Activated naive CD4-positive, alpha-beta T cell (primary cell): ENCODE data around the gene ATP13A5.

Experiments used
- DNase-seq, 4 experiments: peaks; one replicate each; lab custom pipeline; 2025; lab: John Stamatoyannopoulos, UW

ATP13A5 gene, protein sequence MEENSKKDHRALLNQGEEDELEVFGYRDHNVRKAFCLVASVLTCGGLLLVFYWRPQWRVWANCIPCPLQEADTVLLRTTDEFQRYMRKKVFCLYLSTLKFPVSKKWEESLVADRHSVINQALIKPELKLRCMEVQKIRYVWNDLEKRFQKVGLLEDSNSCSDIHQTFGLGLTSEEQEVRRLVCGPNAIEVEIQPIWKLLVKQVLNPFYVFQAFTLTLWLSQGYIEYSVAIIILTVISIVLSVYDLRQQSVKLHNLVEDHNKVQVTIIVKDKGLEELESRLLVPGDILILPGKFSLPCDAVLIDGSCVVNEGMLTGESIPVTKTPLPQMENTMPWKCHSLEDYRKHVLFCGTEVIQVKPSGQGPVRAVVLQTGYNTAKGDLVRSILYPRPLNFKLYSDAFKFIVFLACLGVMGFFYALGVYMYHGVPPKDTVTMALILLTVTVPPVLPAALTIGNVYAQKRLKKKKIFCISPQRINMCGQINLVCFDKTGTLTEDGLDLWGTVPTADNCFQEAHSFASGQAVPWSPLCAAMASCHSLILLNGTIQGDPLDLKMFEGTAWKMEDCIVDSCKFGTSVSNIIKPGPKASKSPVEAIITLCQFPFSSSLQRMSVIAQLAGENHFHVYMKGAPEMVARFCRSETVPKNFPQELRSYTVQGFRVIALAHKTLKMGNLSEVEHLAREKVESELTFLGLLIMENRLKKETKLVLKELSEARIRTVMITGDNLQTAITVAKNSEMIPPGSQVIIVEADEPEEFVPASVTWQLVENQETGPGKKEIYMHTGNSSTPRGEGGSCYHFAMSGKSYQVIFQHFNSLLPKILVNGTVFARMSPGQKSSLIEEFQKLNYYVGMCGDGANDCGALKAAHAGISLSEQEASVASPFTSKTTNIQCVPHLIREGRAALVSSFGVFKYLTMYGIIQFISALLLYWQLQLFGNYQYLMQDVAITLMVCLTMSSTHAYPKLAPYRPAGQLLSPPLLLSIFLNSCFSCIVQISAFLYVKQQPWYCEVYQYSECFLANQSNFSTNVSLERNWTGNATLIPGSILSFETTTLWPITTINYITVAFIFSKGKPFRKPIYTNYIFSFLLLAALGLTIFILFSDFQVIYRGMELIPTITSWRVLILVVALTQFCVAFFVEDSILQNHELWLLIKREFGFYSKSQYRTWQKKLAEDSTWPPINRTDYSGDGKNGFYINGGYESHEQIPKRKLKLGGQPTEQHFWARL

DNA sequence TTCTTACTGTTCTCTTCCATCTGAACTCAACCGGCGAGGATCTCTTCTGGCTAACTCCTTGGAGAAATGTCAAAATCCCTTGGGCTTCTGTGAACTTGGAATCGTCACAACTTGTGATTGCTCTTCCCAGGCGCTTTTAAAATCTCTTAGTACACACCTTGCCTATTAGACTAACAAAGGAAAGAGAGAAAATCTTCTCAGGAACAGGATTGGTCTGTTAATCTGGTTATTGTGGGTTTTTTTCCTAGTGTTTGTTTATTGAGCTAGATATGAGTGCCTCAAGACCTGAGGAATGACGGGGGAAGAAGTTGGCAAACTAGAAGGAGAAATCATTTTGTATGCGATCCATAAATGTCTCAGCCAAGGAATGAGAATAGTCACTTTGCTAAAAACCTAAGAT is at the start of gene ATP13A5:
TSS of gene ATP13A5 (minus strand) at position 48 of the 400 bp plus-strand sequence. CDS start at position 20, 28 bp downstream.
- no peak for DNase-seq

DNA sequence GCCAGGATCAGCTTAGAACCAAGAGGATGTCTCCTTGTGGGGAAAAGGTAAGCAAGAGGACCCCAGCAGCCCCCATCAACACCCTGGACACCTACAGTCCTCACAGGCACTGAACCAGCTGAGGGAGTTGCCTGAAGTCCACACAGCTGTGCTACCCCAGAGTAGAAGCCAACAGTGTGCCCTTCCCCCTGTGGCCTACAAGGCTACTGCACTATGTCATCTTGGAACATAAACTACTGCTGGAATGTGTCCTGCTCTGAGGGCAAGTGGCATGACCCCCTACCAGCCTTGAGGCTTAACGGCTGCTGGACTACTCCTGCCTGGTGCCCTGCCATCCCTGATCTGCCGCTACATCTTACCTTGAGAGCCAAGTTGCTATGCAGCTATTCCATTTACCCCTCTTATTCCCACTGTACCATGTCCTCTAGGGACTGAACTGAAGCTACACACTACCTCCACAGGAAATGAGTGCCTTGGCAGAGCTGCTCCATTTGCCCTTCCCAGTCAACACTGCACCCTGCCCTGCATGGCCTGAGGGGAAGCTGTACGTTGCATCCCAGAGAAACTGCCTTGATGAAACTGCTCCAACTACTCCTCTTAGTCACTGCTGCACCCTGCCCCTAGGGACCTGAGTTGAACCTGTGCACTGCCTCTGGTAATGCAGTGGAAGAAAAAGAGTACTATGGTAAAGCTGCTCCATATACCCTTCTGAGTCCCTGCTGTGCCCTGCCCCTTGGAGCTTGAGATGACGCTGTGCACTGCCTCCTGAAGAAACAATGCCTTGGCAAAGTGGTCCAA is 40.2 kb upstream of the ATP13A5 start:
- no peak for DNase-seq

DNA sequence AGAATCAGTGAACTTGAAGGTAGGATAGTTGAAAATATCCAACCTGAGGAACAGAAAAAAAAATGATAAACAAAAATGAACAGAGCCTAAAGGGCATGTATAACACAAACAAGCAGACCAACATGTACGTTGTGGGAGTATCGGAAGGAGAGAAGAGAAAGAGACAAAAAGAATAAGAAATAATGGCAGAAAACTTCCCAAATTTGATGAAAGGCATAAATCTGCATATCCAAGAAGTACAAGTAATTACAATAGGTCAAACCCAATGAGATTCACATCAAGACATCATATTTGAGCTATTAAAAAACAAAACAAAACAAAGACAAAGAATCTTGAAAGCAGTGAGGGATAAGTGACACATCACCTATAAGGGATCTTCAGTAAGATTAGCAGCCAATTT is 38.1 kb upstream of the ATP13A5 start:
- no peak for DNase-seq

DNA sequence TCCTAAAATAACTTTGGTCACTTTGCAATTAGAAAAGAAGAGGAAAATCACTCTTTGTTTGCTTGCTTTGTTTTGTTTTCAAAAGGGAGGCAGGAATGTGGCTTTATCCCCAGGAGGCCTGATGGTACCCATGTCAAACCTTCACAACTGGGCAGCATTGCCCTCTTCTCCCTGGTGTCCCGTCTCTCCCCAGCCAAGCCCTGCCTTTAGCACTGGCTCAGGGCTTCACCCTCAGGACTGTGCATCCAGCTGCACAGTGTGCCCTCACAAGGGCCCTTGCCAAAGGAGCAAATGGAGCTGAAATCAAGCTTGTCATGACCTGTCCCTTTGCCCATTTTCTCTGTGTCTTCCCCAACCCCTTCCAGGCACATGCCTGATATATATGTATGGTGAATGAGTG is 29.1 kb upstream of the ATP13A5 start:
- no peak for DNase-seq

DNA sequence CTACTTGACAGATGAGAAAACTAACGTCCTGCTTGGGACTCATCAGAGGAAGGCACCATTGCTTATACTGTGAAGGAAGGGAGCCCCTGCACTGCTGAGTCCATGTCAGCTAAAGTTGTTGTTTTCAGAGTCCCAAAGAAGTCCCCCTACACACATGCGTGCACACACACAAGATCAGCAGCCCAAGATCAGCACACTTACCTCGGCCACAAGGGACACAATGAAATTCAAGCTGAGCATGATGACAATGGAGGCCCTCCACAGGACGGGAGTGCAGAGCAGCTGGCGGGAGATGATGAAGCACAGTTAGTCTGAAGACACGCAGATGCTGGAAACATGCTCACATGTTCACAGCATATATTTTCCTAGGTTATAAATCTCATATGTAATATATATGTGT is 28.6 kb upstream of the ATP13A5 start:
- no peak for DNase-seq

DNA sequence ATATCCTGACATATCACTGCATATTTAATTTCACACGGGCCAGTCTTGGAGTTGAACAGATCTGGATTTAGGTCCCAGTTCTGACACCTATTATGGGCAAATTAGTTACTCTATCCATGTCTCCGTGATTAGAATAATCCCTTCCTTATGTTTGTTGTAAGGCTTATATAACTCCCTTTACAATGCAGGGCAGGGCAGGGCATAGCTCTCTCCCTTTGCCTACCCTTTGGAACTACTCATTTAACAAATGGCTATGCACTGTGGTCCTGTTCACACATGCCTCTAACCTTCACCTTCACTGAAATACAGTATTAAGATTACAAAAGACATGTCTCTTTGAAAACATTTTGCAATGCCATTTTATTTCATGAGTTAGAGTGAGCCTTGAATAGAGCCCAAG is 24.8 kb upstream of the ATP13A5 start:
- DNase-seq: no peak

DNA sequence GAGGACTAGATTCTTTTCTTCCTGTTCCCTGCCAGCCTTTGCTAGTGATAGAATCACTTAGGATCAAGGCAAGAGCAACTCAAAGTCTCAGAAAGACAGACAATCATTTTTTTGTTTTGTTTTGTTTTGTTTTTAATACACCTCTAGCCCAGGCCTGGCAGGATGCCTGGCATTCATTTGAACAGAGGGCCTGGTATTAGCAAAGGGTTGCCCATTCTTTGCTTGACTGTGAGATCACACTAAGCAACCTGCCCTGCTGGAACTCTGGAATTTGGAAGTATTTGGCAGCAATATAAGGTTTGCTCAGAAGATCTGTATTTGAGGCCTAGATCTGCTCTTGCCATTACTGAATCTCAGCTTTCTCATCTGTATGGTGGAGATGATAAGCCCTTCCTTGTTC is 21.8 kb upstream of the ATP13A5 start:
- no peak for DNase-seq

DNA sequence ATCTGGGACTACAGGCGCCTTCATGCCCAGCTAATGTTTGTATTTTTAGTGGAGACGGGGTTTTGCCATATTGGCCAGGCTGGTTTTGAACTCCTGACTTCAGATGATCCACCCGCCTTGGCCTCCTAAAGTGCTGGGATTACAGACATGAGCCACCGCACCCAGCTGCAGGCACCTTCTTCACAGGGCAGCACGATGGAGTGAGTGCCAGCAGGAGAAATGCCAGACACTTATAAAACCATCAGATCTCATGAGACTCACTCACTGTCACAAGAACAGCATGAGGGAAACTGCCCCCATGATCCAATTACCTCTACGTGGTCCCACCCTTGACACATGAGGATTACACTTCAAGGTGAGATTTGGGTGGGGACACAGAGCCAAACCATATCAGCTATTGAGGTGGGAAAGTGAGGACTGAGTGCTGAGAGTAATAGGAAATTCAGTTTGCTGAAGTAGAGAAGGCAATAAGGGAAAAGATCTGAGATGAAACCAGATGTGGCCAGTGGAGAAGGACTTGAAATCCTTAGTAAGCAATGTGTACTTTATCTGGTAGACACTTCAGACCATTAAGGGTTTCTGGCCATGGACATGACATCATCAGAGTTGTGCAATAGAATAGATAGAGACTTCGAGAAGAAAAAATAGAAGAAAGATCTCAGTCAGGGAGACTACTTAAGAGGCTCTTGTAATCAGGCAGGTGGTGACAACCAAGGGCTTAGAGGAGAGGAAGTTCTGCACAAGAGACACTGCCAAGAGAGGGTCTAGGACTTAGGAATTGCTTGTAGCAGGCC is 18.1 kb upstream of the ATP13A5 start:
- DNase-seq: no peak

DNA sequence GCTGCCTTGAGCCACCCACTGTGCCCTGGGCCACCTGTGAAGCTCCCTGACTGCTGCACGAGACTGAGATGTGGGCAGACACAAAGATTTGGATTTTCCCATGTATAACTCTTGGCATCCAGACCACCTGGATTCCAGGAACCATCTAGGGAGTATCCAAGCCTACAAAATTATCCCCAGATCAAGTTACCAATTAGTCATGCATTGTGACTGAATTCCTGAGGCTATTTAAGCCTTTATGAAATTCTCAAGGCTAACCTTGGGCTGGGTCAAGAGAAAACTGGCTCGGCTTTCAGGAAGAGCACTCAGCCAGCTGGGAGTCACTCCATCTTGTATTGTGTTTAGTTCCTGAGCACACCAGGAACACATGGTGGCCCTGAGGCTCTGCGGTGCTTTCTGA is 13.3 kb upstream of the ATP13A5 start:
- DNase-seq: no peak

DNA sequence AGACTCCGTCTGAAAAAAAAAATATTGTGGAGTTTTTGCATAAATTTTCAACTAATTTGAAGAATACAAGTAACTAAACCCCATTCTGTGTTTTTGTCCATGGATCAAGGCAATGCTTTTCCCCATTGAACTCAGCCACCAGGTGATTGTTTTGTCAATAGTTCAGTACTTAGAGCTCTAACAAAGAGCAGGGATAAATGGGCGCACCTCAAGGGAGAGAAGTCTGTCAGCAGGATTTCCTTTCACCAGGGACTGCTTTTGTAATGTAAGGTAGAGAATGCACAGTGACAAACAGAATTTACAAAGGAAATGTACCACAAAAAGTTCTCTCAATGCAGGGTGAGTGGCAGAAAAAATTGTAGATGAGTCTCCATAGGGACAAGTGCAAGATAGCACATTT is 10.8 kb upstream of the ATP13A5 start:
- DNase-seq: no peak

DNA sequence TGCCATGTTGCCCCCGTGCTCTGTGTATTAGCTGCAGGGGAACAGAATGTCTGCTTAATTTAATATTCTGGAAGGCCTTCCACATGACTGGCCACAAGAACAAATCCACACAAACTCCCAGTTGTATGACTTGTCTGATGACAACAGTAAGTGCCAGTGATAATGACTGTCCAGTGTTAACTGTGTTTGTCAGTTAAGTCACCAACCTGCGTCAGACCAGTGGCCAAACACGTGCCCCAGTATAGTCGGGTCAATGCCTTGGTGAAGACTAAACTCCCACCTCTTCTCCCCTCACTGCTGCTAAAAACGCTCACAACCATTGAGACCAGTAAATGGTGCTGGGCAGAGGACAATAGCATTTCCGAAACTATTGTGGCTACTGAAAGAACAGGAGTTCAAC is 9.8 kb upstream of the ATP13A5 start:
- no peak for DNase-seq

DNA sequence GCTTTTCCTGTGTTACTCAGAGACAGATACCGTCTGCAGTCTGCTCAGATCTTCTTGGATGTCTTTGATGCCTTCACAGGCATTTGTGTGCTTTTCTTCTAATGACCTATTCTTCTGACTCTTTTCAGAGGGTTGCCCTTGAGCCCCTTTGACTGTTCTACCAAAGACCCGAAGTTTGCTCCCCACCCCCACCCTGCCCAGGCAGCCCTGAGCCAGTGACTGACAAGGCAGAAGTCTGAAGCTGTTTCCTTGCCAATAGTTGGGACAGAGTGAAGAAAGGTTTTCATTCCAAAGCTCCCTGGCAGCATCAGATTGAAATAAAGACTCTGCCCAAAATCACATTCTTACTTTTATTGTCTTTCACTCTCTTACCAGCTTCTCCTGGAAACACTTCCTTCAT is 9.0 kb upstream of the ATP13A5 start:
- DNase-seq: no peak

DNA sequence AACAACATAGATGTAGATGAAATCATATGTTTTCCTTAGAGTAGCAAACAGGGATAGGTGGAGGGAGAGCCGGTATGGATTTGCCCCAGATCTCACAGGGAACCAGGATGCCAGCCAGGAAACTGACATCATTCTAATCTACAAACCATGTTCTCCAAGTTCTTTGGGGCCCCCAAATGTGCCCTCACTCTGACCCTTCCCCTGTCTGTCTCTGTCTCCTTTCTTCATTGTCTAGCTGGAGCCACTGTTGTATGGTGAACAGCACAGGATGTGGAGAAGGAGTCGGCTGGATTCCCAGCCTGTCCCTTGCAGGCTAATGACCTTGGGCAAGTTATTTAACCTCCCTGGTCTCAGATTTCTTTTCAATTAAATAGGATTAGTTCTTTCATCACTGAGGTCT is 962 bp downstream of the ATP13A5 start:
- DNase-seq: no peak

DNA sequence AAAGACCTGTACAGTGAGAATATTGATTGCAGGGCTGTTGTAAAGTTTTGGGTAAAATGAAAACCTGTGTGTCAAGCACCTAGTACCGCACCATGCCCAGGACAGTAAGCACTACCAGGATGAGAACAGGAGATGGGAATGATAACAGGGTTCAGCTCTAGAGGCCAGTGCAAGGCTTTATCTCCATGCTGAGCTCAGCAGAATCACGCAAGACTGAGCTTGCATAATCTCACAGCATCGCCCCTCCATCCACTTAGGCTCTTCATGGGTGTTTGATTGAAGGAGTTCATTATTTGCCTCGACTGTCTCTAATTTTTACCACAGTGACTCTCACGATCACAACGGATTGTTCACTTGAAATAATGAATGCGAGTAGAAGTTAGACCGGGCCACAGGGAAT is 2.9 kb downstream of the ATP13A5 start:
- no peak for DNase-seq

DNA sequence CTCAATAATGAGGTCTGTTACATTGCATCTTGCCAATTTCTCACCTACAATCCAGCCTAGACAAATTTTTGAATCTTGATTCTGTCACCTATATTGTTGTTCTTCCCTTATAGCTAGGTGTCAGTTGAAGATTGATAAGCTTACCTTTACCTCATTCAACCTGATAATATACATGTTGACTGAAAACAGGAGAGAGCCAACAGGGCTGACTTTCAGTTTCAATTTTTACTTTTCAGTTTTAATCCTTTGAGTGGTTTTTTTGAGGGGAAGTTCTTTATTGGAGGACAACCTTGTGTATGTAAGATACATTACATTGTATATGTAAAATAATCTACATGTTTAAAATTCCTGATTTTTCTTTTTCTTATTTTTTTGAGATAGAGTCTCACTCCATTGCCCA is 5.8 kb downstream of the ATP13A5 start:
- no peak for DNase-seq

DNA sequence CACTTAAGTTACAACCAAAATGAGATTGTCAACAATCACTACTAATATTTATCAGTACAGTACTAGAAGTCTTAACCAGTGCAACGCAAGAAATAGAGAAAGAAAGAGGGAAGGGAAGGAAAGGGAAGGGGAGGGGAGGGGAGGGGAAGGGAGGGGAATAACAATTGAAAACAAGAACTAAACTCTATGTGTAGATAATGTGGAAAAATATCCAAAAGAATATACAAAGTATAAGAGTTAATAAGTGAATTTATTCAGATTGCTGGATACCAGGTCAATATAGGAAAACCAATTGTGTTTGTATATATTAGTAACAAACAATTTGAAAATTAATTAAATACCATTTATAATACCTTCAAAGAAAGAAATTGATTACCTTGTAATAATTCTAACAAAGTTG is 10.7 kb downstream of the ATP13A5 start:
- no peak for DNase-seq

DNA sequence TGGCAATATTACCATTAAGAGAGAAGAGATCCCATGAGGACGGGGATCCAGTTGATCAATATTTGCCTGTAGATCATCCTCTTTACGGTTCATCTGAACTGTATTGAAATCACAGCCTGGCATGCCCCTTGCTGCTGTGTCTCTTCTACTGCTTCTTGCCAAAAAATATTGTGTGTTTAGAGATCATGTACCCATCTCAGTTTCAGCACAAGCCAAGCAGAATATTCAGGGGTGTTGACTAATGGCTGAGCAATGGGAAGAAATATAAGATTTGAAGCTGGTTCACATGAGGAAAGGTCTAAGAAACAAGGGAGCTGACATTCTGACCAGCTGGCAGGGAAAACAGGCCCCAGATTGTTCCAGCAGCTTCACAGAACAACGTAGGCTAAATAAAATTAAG is 21.3 kb downstream of the ATP13A5 start:
- no peak for DNase-seq

DNA sequence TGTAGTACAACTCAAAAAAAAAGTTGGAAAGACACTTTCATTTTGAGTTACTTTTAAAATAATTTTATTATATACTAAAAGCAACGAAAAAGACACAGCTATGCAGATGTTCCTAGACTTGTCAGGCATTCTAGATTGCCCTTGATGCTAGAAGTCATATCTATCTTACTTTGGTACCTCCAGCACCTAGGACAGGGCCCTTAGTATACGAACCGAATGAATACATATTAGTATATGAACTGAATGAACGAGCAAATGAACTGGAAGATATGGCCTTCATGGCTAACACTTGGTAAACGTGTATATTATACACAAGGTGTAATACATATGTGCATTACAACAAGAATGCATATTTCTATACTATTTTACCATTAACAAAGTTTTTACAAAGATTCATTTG is 24.1 kb downstream of the ATP13A5 start:
- DNase-seq: no peak

DNA sequence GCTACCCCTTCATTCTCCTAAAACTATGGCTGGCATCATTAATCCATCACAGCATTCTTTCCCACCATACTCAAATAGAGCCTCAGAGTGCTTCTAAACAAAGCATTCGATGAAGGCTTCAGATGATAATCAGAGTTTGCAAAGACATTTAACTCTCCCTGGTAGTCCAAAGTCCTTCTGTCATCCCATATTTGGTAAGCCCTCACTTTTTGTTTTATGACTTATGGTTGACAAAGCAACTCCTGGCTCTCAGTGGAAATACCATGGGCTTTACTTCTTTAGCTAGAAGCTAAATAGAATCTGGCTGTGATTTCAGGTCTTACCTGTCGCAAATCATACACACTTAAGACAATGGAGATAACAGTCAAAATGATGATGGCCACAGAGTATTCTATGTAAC is 27.8 kb downstream of the ATP13A5 start:
- no peak for DNase-seq

DNA sequence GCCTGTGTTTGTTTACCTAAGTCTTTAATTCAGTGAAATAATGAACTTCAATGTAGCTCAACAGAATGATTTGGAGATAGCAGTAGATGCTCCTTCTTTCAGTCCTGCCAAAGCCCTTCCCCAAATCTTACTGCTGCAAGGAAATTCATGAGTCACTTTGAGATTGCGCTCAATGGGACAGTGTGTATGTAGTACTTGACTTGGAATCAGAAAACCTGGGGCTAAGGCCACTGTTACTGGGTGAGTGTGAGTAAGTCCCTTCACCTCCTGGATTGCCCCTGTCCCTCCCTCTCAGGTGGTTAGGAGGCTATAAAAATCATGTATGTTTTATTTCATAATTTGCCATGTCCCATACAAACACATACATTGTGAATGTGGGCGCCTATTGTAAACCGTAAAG is 29.9 kb downstream of the ATP13A5 start:
- DNase-seq: no peak
